ENCODE measurements around the gene GABRG3.
A peak's percentile ranks its signal among the peaks of the same experiment; 100 is the strongest.
"Not testable (repeated sequence)": the region's sequence is repeated elsewhere in the genome, so short reads cannot be mapped to it uniquely, and the experiment has no call there.

Gene GABRG3

DNA sequence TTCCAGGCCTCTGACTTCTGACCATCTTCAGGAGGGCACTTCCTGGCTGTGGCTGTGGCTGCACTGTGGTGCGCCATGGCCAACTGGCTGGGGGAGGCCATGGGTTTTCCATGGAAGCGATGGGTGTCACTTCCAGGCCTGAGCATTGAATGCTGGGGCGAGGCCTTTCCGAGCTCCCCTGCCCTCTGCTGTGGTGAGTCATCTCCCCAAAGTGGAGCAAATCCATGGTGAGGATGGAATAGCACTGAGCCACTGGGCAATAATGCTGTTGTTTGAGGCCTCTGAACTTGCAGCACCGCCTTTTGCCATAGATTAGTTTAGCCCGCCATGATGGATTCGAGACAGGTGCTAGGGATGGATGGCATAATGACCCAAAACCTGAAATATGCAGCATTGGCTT, 155.5 kb downstream of the GABRG3 start:
- DNase-seq: no peak
- in situ Hi-C loops (cut with HindIII; ENCODE audit: low pct_ligation_motif_present, low pct_unique_long_range_greater_than_20kb, low sequenced_read_pairs): no loop called here

- in situ Hi-C loops (cut with HindIII; ENCODE audit: low pct_ligation_motif_present, low pct_unique_long_range_greater_than_20kb, low sequenced_read_pairs): no loop called here
- DNase-seq: peak; percentile 0
These were observed 157.0 kb downstream of the GABRG3 start for GRCh38 chr15:27127815-27128570.

GRCh38 chr15:27133249-27133648, 162.3 kb downstream of the GABRG3 start:
- in situ Hi-C loops (cut with HindIII; ENCODE audit: low pct_ligation_motif_present, low pct_unique_long_range_greater_than_20kb, low sequenced_read_pairs): no loop called here
- DNase-seq: no peak

GRCh38 chr15:27134481-27134880, 163.5 kb downstream of the GABRG3 start:
- DNase-seq: no peak
- in situ Hi-C loops (cut with HindIII; ENCODE audit: low pct_ligation_motif_present, low pct_unique_long_range_greater_than_20kb, low sequenced_read_pairs): no loop called here

- in situ Hi-C loops (cut with HindIII; ENCODE audit: low pct_ligation_motif_present, low pct_unique_long_range_greater_than_20kb, low sequenced_read_pairs): no loop called here
- no peak for DNase-seq
These were observed 164.2 kb downstream of the GABRG3 start for GRCh38 chr15:27135151-27135550.

- in situ Hi-C loops (cut with HindIII; ENCODE audit: low pct_ligation_motif_present, low pct_unique_long_range_greater_than_20kb, low sequenced_read_pairs): no loop called here
- DNase-seq: no peak
These were observed 166.1 kb downstream of the GABRG3 start for GRCh38 chr15:27137127-27137526.

DNA sequence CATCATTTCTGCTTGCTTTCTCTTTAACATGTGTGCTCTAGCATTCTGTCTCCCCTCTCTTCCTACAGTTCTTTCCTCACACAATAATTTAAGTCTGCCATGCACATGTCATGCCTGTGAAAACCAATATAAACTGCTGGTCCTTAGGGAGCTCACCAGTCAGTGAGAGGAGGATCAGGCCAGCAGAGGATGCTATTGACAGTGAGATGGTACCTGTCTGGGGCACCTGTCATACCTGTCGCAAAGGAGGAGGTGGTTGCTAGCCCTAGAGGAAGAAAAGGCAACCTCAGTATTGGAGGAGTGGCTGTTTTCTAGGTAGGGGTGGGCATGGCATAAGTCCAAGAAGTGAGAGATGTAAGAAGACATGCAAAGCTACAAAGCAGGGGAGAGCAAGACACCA, 194.6 kb downstream of the GABRG3 start:
- DNase-seq: no peak
- in situ Hi-C loops (cut with HindIII; ENCODE audit: low pct_ligation_motif_present, low pct_unique_long_range_greater_than_20kb, low sequenced_read_pairs): no loop called here

DNA sequence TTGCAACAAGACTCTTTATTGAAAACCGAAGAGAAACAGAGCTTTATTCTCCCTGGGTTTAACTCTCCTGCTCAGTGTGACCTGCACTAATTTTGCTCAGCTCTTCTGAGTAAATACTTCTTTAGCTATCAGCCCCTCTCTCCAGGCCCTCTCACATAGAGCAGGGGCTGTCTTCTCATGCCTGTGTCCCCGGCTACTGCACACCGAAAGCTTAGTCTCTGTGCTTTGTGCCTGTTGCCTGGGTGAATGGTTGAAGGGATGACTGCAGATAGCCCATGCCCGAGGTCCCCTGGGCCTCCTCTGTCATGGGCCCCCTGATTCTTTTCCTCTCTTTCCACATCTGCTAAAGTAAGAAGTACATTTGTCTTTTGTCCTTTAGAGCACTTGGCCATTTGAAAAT, 195.9 kb downstream of the GABRG3 start:
- in situ Hi-C loops (cut with HindIII; ENCODE audit: low pct_ligation_motif_present, low pct_unique_long_range_greater_than_20kb, low sequenced_read_pairs): no loop called here
- no peak for DNase-seq

- in situ Hi-C loops (cut with HindIII; ENCODE audit: low pct_ligation_motif_present, low pct_unique_long_range_greater_than_20kb, low sequenced_read_pairs): no loop called here
- no peak for DNase-seq
These were observed 196.8 kb downstream of the GABRG3 start for GRCh38 chr15:27167738-27168137.

GRCh38 chr15:27170851-27171250, 199.9 kb downstream of the GABRG3 start:
- in situ Hi-C loops (cut with HindIII; ENCODE audit: low pct_ligation_motif_present, low pct_unique_long_range_greater_than_20kb, low sequenced_read_pairs): no loop called here
- no peak for DNase-seq

DNA sequence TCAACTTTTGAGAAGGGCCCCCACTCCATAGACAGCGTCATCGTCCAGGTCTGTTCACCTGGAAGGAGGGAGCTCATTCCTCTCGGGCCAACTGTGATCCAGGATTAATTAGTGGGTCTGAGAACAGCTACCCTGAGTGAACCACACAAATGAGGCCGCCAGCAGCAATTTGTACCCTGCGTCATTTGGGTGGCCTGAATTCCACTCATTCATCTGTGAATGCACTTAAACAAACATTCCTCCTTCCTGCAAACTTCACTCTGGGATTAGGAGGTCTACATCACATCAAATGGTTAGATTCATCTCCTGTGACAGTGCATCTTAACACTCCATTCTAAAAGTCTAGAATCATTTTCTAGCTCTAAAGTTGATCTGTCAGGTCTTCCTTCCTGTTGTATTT, 201.8 kb downstream of the GABRG3 start:
- no peak for DNase-seq
- in situ Hi-C loops (cut with HindIII; ENCODE audit: low pct_ligation_motif_present, low pct_unique_long_range_greater_than_20kb, low sequenced_read_pairs): no loop called here

- no peak for DNase-seq
- in situ Hi-C loops (cut with HindIII; ENCODE audit: low pct_ligation_motif_present, low pct_unique_long_range_greater_than_20kb, low sequenced_read_pairs): no loop called here
These were observed 204.6 kb downstream of the GABRG3 start for GRCh38 chr15:27175472-27176153.

DNA sequence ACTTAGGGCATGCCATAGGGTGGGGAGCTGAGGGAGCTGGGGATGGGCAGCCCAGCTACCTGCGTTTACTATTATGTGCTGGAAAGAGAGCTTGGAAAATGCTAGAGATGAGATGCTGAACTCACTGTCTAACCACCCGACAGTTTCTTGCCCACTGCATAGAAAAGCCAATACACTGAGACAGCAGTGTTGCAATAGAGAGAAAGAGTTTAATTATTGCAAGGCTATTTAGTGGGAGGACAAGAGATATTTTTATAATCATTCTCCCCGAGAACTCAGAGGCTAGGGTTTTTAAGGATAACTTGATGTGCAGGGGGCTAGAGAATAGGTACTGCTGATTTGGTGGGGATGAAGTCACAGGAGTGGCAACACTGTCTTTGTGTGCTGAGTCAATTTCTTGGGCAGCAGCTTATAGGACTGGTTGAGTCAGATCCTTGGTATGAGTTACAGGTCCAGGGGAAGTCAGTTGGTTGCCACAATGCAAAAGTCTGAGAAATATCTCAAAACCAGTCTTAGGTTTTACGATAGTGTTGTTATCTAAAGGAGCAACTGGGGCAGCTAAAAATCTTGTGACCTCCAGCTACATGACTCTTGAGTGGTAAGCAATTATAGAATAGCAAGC, 205.9 kb downstream of the GABRG3 start:
- in situ Hi-C loops (cut with HindIII; ENCODE audit: low pct_ligation_motif_present, low pct_unique_long_range_greater_than_20kb, low sequenced_read_pairs): no loop called here

GRCh38 chr15:27179789-27180188, 208.8 kb downstream of the GABRG3 start:
- in situ Hi-C loops (cut with HindIII; ENCODE audit: low pct_ligation_motif_present, low pct_unique_long_range_greater_than_20kb, low sequenced_read_pairs): no loop called here
- no peak for DNase-seq

More for the DNA sequence above, 205.9 kb downstream of the GABRG3 start:
- no peak for DNase-seq

GRCh38 chr15:27182561-27183110, 211.7 kb downstream of the GABRG3 start:
- no peak for DNase-seq
- in situ Hi-C loops (cut with HindIII; ENCODE audit: low pct_ligation_motif_present, low pct_unique_long_range_greater_than_20kb, low sequenced_read_pairs): no loop called here

GRCh38 chr15:27183201-27183600, 212.2 kb downstream of the GABRG3 start:
- no peak for DNase-seq

DNA sequence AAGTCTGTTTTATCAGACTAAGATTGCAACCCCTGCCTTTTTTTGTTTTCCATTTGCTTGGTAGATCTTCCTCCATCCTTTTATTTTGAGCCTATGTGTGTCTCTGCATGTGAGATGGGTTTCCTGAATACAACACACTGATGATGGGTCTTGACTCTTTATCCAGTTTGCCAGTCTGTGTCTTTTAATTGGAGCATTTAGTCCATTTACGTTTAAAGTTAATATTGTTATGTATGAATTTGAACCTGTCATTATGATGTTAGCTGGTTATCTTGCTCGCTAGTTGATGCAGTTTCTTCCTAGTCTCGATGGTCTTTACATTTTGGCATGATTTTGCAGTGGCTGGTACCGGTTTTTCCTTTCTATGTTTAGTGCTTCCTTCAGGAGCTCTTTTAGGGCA, 220.5 kb downstream of the GABRG3 start:
- DNase-seq; in situ Hi-C loops (cut with HindIII; ENCODE audit: low pct_ligation_motif_present, low pct_unique_long_range_greater_than_20kb, low sequenced_read_pairs): not testable (repeated sequence)

More at GRCh38 chr15:27183201-27183600, 212.2 kb downstream of the GABRG3 start:
- in situ Hi-C loops (cut with HindIII; ENCODE audit: low pct_ligation_motif_present, low pct_unique_long_range_greater_than_20kb, low sequenced_read_pairs): no loop called here

DNA sequence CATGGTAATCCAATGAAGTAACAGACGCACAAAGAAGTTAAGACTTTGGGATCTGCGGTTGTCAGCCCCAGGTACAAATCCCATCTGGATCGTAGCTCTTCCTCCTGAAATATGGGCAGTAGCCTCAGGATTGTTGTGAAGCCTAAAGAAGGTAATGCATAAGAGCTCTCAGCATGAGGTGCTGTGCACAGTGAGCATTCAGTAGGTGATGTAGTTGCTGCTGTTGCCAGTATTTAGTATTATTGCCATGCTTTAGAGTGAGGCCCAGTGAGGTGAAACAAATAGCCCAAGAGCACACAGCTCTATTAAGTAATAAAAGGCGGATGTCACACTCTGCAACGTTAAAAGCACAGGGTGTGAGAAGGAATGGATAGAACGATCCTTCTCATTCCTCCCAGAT, 225.7 kb downstream of the GABRG3 start:
- in situ Hi-C loops (cut with HindIII; ENCODE audit: low pct_ligation_motif_present, low pct_unique_long_range_greater_than_20kb, low sequenced_read_pairs): no loop called here
- DNase-seq: no peak

DNA sequence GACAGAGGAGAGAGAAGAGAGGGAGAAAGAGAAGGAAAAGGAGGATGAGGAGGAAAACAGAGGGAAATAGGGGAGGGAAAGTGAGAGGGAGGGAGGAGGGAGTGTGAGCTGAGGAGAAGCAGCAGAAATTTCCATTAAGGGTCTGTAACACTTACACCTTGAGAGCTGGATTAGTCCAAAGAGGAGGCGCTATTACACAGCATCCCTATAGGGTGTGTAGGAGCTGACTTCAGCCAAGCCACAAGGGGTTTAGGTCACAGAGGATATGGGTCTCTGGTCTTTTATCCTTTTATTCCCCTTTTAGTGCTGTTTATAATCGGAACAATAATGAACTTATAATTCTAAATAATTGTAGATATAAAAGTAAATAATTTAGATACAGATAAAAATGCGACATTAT, 230.4 kb downstream of the GABRG3 start:
- in situ Hi-C loops (cut with HindIII; ENCODE audit: low pct_ligation_motif_present, low pct_unique_long_range_greater_than_20kb, low sequenced_read_pairs): no loop called here
- no peak for DNase-seq
